Gastrocnemius medialis (tissue), 4 donors: ENCODE results near the gene TMEM88. TPM values are rescaled to one million over a fixed set of nuclear protein-coding genes. Genes with fewer than 3 reads are reported as not detected.

Experiments used
- ATAC-seq, 2 donors: fragments of 150-250 bp; one replicate each; pipeline ENCODE4 v1.9.1; 2016
- DNase-seq, 2 donors: peaks; one replicate each; pipeline ENCODE4 v3.0.0-alpha.2; 2019
- H3K27ac ChIP-seq, 4 donors: fragments of 200-600 bp; sonication (generic); 1 replicate in 1 of 4; 2 replicates in 3 of 4; pipeline ENCODE4 v1.5.1; 2016 to 2018; ENCODE audit warnings: mild to moderate bottlenecking in 2 of 4, moderate library complexity in 1 of 4
- H3K27me3 ChIP-seq, 3 donors: fragments of 200-600 bp; sonication (generic) in 2 of 3; 1 replicate in 1 of 3; 2 replicates in 2 of 3; pipeline versions ENCODE4 v1.5.1 to v1.6.0; 2016 to 2019; ENCODE audit warnings: mild to moderate bottlenecking in 1 of 3, moderate library complexity in 1 of 3
- H3K36me3 ChIP-seq, 2 donors: fragments of 200-600 bp; sonication (generic) in 1 of 2; one replicate each; pipeline ENCODE4 v1.5.1; 2017 to 2018
- H3K4me1 ChIP-seq, 2 donors: fragments of 200-600 bp; sonication (generic) in 1 of 2; one replicate each; pipeline ENCODE4 v1.5.1; 2016 to 2017; ENCODE audit warnings: mild to moderate bottlenecking in 2 of 2
- H3K4me3 ChIP-seq, 4 donors: fragments of 200-600 bp; sonication (generic) in 3 of 4; 1 replicate in 1 of 4; 2 replicates in 3 of 4; pipeline ENCODE4 v1.5.1; 2016 to 2019; ENCODE audit warnings: mild to moderate bottlenecking in 2 of 4
- H3K9me3 ChIP-seq, 3 donors: fragments of 200-600 bp; sonication (generic) in 2 of 3; 1 replicate in 1 of 3; 2 replicates in 2 of 3; pipeline ENCODE4 v1.5.1; 2016 to 2019
- CTCF ChIP-seq, 5 experiments: fragments of 450-650 bp in 3 of 5; fragments of 200-600 bp in 2 of 5; sonication (generic) in 2 of 5; IDR thresholded peaks in 4 of 5; conservative IDR thresholded peaks in 1 of 5; 1 replicate in 4 of 5; 2 replicates in 1 of 5; pipeline ENCODE4 v1.5.1; 2016 to 2019; ENCODE audit warnings: antibody characterized with exemption in 5 of 5, mild to moderate bottlenecking in 3 of 5, moderate library complexity in 3 of 5
- POLR2A ChIP-seq, 2 donors: fragments of 450-650 bp; IDR thresholded peaks; one replicate each; pipeline ENCODE4 v1.6.1; 2017; ENCODE audit warnings: antibody characterized with exemption in 2 of 2, mild to moderate bottlenecking in 2 of 2, moderate library complexity in 2 of 2
- in situ Hi-C, 4 donors: fragments of 200-750 bp; cut with MboI; loops; one replicate each; pipeline versions ENCODE4 v1.15.0 to v1.8.0; 2017; ENCODE audit warnings: low sequenced_read_pairs in 4 of 4
- intact Hi-C: fragments of 100-400 bp; cut with DNase I; formaldehyde crosslinking; loops from one replicate; pipeline ENCODE4 v1.15.1; 2023; ENCODE audit warnings: low total_unique reads
- total RNA-seq, 4 donors: library from RNA; depleted of rRNA; stranded (reverse); fragments of >200 nt; gene quantifications; one replicate each; pipeline versions ENCODE4 v1.1.0 to v1.2.3, GENCODE V29; 2016

The TMEM88 gene
- total RNA-seq, 4 donors from 2014 or later = 18.8 to 56.8 (median 27.9) TPM

- TF ChIP-seq CTCF (IDR thresholded peaks at IDR 0.05 in 4 of 5, conservative IDR thresholded peaks at IDR 0.05 in 1 of 5) (peak in 1 of 5 experiments; percentile 10), POLR2A (IDR thresholded peaks at IDR 0.05) (no peak)
- peaks cover 24 to 37% (median 28%) of the 10 kb centered on the region in 3 donors for H3K27me3 ChIP-seq
- no peaks in the 10 kb centered on the region for H3K36me3 ChIP-seq
- in situ Hi-C loops (loop anchor here in 1 of 4 donors (25.0 kb wide), 1 partner anchor 149 kb away; no protein-coding TSS in a partner anchor), intact Hi-C loops (loop anchor here (2.0 to 10.0 kb wide), 3 partner anchors 30 to 168 kb away; partner anchors contain the start of genes CNTROB and NAA38)
- peak overlapping the region; percentile 77 to 89 (median 81) for H3K27ac ChIP-seq
- no peaks in the 10 kb centered on the region for H3K9me3 ChIP-seq
- peak overlapping the region; percentile 64 to 74 (median 68) for H3K4me3 ChIP-seq
- DNase-seq (no peak), ATAC-seq (no peak)
- peaks cover 41 to 47% of the 10 kb centered on the region in 2 donors for H3K4me1 ChIP-seq
Observed at GRCh38 chr17:7886227-7887037, 31.6 kb downstream of the TMEM88 start.

- no peak for ATAC-seq
- peak overlapping the region; percentile 77 to 89 (median 81) for H3K27ac ChIP-seq
- peak overlapping the region; percentile 64 to 74 (median 68) for H3K4me3 ChIP-seq
- DNase-seq = no peak
- peaks cover 24 to 31% (median 28%) of the 10 kb centered on the region in 3 donors for H3K27me3 ChIP-seq
- no peaks in the 10 kb centered on the region for H3K36me3 ChIP-seq
- intact Hi-C loops (loop anchor here (2.0 to 10.0 kb wide), 3 partner anchors 30 to 168 kb away; partner anchors contain the start of genes CNTROB and NAA38), in situ Hi-C loops (loop anchor here in 1 of 4 donors (25.0 kb wide), 1 partner anchor 150 kb away; no protein-coding TSS in a partner anchor)
- TF ChIP-seq POLR2A (IDR thresholded peaks at IDR 0.05) = no peak
- TF ChIP-seq CTCF (IDR thresholded peaks at IDR 0.05 in 4 of 5, conservative IDR thresholded peaks at IDR 0.05 in 1 of 5) = peak in 1 of 5 experiments; percentile 9
- H3K9me3 ChIP-seq = no peaks in the 10 kb centered on the region
- H3K4me1 ChIP-seq = peaks cover 41 to 47% of the 10 kb centered on the region in 2 donors
Observed at GRCh38 chr17:7887038-7887481, 32.2 kb downstream of the TMEM88 start.

GRCh38 chr17:7887482-7888183 lies 32.8 kb downstream of the TMEM88 start:
- TF ChIP-seq POLR2A (IDR thresholded peaks at IDR 0.05) (peak in 1 of 2 donors; percentile 55), CTCF (IDR thresholded peaks at IDR 0.05 in 4 of 5, conservative IDR thresholded peaks at IDR 0.05 in 1 of 5) (peak in 1 of 5 experiments; percentile 5)
- in situ Hi-C loops = loop anchor here in 1 of 4 donors (25.0 kb wide), 1 partner anchor 150 kb away; no protein-coding TSS in a partner anchor
- no peaks in the 10 kb centered on the region for H3K36me3 ChIP-seq
- H3K27ac ChIP-seq = peak overlapping the region; percentile 77 to 89 (median 81)
- ATAC-seq (peak; percentile 61 to 72), DNase-seq (peak; percentile 65 to 80)
- H3K27me3 ChIP-seq = peaks cover 24 to 27% (median 25%) of the 10 kb centered on the region in 3 donors
- peak overlapping the region; percentile 64 to 74 (median 68) for H3K4me3 ChIP-seq
- intact Hi-C loops = loop anchor here (2.0 to 10.0 kb wide), 4 partner anchors 31 to 167 kb away; partner anchors contain the start of genes CNTROB, KDM6B and NAA38
- no peaks in the 10 kb centered on the region for H3K9me3 ChIP-seq
- peaks cover 41 to 47% of the 10 kb centered on the region in 2 donors for H3K4me1 ChIP-seq

GRCh38 chr17:7888184-7888920 lies 33.5 kb downstream of the TMEM88 start, which contains the start of gene CHD3:
TSS of gene CHD3 (plus strand) at chr17:7888789. CDS start at chr17:7889001, 212 bp downstream.
- Histone ChIP-seq H3K27me3 (peaks cover 22 to 24% (median 23%) of the 10 kb centered on the region in 3 donors), H3K4me1 (peaks cover 41 to 47% of the 10 kb centered on the region in 2 donors), H3K36me3 (no peaks in the 10 kb centered on the region), H3K4me3 (peak within 1 kb of the TSS; percentile 64 to 74 (median 68)), H3K27ac (peak within 1 kb of the TSS; percentile 77 to 89 (median 81)), H3K9me3 (no peaks in the 10 kb centered on the region)
- intact Hi-C loops (loop anchor here (2.0 to 10.0 kb wide), 2 partner anchors 54 to 166 kb away; partner anchors contain the start of gene KDM6B), in situ Hi-C loops (loop anchor here in 1 of 4 donors (25.0 kb wide), 1 partner anchor 151 kb away; no protein-coding TSS in a partner anchor)
- TF ChIP-seq CTCF (IDR thresholded peaks at IDR 0.05 in 4 of 5, conservative IDR thresholded peaks at IDR 0.05 in 1 of 5) (no peak), POLR2A (IDR thresholded peaks at IDR 0.05) (peak in 1 of 2 donors; percentile 11)
- peak; percentile 19 to 21 for ATAC-seq
- DNase-seq = no peak
